Activated naive CD4-positive, alpha-beta T cell treated with anti-CD3 and anti-CD28 coated beads, Interleukin-2, amount 50 U/mL, for 72 hours (primary cell): ENCODE data around the gene CTXND1. TPM values are rescaled to one million over a fixed set of nuclear protein-coding genes. Genes with fewer than 3 reads are reported as not detected.
A peak's percentile ranks its signal among the peaks of the same experiment; 100 is the strongest.

ENCODE experiments used
- ATAC-seq, 2 donors: fragments of 150-1000 bp; cut with Tn5 transposase; 2 replicates each; pipeline ENCODE4 v1.10.0; 2021; ENCODE audit warnings: mild to moderate bottlenecking in 2 of 2, moderate library complexity in 2 of 2
- DNase-seq, 2 donors: peaks; one replicate each; pipeline ENCODE4 v3.0.0; 2021 to 2022; ENCODE audit warnings: low spot score in 2 of 2
- H3K27ac Mint-ChIP-seq, 2 donors: one replicate each; pipeline ENCODE4 v1.8.0; 2022; ENCODE audit warnings: mild to moderate bottlenecking in 2 of 2, mixed read lengths in 2 of 2
- H3K36me3 Mint-ChIP-seq, 2 donors: one replicate each; pipeline ENCODE4 v1.8.0; 2022; ENCODE audit warnings: mixed read lengths in 2 of 2
- H3K9me3 Mint-ChIP-seq, 2 donors: one replicate each; pipeline ENCODE4 v1.8.0; 2022; ENCODE audit warnings: mixed read lengths in 2 of 2
- total RNA-seq, 2 donors: library from RNA; stranded (reverse); gene quantifications; one replicate each; pipeline ENCODE4 v1.2.3, GENCODE V29; 2022

Gene CTXND1
- total RNA-seq, 2 donors from 2014 or later = not detected

DNA sequence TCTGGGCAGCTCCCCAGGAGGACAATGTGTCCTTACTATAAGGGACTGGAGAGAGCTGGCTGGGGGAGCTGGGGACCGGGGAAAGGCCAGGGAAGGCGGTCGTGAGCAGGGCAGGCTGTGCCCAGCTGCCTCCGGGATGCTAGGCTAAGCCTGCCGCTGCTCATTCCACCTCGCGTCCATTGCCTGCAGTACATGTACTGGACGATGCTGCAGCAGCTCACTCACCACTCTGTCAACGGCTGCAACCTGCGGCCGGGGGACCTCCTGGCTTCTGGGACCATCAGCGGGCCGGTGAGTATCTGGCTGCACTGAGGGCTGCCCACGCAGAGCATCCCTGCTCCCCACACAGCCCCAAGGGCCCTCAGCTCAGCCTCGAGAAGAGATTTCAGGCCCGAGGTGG, 72.1 kb downstream of the CTXND1 start:
- H3K36me3 Mint-ChIP-seq = peaks cover 10% of the 10 kb centered on the region in 2 donors
- ATAC-seq = no peak
- no peaks in the 10 kb centered on the region for H3K9me3 Mint-ChIP-seq
- no peak for DNase-seq
- H3K27ac Mint-ChIP-seq = peak overlapping the region in 1 of 2 donors; percentile 61

DNA sequence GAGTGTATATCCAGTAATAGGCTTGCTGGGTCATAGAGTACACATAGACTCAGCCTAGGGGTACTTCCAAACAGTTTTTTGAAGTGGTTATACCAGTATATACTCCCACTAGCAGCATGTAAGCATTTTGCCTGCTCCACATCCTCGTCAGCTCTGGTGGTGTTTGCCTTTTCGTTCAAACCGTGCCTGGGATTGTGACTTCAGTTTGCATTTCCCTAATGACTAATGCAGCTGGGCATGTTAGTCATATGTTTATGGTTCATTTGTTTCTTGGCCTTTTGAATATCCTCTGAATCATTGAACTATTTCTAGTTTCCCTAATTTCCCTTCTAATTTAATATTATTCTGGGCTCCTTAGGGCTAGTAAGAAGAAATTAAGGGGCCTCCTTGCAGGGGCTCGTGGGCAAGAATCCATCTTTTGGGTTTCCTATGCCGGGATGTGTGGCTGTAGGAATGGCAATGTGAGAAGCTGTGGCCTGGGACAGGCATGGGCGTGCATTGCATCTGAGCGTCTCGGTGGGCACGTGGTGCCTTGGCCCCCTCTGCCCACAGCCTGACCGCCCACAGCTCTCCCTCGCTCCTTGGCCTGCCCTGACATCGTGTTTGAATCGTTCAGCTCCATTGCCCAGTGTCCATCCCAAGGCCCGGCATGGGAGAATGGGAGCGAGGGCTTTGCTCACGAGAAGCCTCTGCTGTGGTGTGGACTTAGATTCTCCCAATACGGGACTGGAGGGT, 72.8 kb downstream of the CTXND1 start:
- Mint-ChIP-seq H3K9me3 (no peaks in the 10 kb centered on the region), H3K36me3 (peaks cover 2 to 5% of the 10 kb centered on the region in 2 donors), H3K27ac (peak overlapping the region in 1 of 2 donors; percentile 61)
- peak; percentile 26 to 30 for ATAC-seq
- no peak for DNase-seq

DNA sequence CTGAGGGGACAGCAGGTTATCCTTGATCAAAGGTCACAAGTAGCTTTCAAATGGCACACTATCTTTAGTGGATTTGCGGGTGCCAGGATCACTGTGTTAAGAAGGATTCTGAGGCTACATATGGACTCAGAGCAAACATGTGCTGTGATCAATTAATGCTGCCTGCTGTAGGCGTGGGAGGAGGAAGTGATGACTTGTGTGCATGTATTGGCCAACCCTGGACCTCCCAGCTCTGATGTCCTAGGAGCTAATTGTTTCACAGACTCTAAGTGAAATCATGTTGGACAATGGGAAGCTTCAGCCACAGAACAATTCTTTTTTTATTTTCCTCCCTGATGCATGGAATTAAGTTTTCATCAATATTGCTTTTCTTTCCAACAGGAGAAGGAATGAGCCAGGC, 74.9 kb downstream of the CTXND1 start:
- Mint-ChIP-seq H3K36me3 (no peaks in the 10 kb centered on the region), H3K27ac (no peak overlapping the region), H3K9me3 (no peaks in the 10 kb centered on the region)
- ATAC-seq (no peak), DNase-seq (no peak)

DNA sequence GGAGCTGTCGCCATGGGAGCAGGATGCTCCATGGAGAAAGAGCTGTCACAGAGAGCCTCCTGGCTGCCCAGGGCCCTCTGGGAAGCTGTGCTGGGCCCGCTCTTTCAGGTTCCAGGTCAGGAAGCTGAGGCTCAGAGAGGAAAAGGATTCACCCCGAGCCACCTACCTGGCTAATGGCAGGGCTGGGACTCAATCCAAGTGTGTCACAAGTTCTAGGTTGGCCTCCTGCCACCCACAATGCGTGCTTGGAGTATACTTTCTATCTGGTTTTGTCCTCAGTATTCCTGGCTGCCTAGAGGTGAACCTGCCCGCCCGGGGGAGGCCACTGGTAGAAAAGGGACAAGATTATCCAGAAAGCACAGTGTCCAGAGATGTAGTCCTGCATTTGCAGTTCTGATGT, 75.6 kb downstream of the CTXND1 start:
- Mint-ChIP-seq H3K27ac (peak overlapping the region in 1 of 2 donors; percentile 79), H3K9me3 (no peaks in the 10 kb centered on the region), H3K36me3 (no peaks in the 10 kb centered on the region)
- no peak for DNase-seq
- no peak for ATAC-seq

DNA sequence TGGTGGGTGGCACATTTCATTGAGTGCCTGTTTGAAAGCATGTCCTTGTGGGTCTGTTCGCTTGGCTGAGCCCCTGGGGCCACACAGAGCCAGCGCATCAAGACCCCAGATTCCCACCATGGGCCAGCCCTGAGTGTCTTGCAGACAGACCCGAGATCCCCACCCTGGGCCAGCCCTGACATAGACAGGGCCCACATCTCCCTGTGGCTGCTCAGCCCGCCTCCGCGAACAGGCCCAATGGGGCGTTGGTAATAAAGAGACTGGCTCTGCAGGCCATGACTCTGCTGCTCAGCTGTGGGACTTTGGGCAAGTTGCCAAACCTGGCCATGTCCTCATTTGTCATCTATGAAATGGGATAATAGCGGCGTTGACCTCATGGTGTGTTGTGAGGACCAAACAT, 76.6 kb downstream of the CTXND1 start:
- DNase-seq = no peak
- Mint-ChIP-seq H3K27ac (no peak overlapping the region), H3K36me3 (peaks cover 0 to under 1% of the 10 kb centered on the region in 2 donors), H3K9me3 (no peaks in the 10 kb centered on the region)
- no peak for ATAC-seq

DNA sequence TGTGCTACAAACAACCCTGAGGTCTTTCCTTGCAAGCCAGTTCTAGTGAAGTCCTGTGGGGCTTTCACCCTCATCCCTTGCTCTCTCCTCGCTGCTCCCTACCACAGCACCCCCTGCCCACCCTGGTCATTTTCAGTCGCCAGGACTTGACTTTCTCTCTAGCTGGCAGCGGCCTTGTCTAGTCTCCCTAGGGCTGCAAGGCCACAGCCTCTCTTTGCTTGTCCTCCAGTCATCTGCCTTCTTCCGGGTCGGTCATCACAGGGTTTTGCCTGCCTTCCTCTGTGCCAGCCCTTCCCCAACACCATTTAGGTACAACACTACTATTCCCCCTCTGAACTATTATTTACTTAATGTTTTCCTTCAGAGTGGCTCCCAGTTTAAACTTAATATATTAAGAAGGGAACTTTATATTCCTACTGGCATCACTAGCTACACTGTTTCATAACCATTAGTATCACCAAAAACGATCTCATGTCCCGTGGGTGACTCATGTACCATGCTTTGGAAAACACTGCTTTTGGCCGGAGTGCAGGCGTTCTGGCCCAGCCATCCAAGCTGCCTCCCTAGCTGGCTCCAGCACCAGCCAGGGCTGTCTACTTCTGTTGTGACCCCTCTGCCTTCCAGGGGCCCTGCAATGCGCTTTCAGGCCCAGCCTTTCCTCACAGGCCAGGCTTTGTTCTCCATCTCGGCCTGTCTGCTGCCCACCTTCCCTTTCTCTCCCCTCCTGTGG, 77.8 kb downstream of the CTXND1 start:
- Mint-ChIP-seq H3K36me3 (peaks cover 0 to 4% of the 10 kb centered on the region in 2 donors), H3K27ac (peak overlapping the region in 1 of 2 donors; percentile 13), H3K9me3 (no peaks in the 10 kb centered on the region)
- ATAC-seq = no peak
- no peak for DNase-seq

DNA sequence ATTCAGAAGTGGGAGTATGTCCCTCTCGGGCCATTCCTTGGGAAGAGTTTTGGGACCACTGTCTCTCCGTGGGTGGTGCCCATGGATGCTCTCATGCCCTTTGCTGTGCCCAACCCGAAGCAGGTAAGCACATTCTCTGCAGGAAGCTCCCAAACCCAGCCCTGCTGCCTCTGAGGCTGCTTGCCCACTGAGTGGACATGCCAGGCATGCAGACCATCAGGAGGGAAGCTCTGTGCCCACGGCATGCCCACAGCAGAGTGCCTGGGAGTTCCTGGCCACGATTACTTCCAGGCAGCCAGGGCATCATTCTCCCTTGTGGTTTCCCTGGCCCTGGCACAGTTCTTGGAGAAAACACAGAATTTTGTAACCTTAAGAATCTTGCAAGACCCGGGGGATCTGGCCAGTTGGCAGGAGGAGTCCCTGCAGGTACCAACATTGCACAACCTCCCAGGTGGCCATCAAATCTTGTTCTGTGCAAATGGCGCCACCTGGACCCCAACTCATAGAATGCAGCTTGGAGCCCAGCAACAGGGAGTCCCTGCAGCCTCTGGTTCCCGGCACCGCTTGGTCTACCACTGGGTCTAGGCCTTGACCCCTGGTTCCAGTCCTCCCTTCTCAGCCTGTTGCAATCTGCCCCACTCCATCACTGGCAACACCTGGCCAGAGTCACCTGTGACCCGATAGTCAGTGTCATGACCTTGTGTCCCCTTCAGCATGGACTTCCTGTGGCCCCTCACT, 78.8 kb downstream of the CTXND1 start:
- Mint-ChIP-seq H3K27ac (no peak overlapping the region), H3K9me3 (no peaks in the 10 kb centered on the region), H3K36me3 (peaks cover 7 to 8% of the 10 kb centered on the region in 2 donors)
- DNase-seq = peak; percentile 69 to 74
- peak; percentile 83 for ATAC-seq

DNA sequence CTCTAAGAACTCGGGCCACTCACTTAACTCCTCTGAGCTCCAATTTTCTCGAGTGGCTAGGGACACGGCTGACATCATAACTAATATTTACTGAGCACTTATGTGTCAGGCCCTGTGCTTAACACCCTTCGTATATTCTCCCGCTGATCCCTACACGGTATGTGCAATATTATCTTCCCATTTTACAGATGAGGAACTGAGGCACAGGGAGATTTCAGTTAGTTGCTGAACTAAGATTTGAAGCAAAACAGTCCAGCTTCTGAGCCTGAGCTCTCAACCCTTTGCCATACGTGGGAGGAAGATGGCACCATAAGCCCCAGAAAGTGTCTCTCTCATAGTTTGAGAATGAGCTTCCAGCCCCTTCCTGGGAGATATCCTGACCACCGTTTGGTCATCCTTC, 79.6 kb downstream of the CTXND1 start:
- H3K9me3 Mint-ChIP-seq = no peaks in the 10 kb centered on the region
- ATAC-seq (no peak), DNase-seq (no peak)
- H3K36me3 Mint-ChIP-seq = peaks cover 8 to 12% of the 10 kb centered on the region in 2 donors
- H3K27ac Mint-ChIP-seq = no peak overlapping the region

DNA sequence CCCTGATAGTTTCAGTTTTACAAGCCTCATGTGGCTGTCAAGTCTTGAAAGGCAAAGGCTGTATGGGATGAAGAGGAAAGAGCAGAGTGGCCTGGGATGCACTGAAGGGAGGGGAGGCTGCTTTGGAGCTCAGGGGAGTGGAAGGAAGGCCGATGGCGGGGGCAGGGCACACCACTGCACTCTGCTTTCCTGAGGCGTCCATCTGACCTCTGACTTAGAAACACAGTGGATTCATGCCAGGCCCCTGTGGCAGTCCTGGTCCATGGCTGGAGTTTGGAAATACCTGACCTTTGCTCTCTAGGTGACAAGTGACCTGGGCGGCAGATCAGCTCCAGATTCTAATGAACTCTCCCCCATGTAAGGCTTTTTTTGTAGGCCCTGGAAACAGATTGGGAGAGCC, 80.2 kb downstream of the CTXND1 start:
- Mint-ChIP-seq H3K36me3 (peaks cover 8 to 12% of the 10 kb centered on the region in 2 donors), H3K27ac (no peak overlapping the region), H3K9me3 (no peaks in the 10 kb centered on the region)
- DNase-seq (no peak), ATAC-seq (no peak)

DNA sequence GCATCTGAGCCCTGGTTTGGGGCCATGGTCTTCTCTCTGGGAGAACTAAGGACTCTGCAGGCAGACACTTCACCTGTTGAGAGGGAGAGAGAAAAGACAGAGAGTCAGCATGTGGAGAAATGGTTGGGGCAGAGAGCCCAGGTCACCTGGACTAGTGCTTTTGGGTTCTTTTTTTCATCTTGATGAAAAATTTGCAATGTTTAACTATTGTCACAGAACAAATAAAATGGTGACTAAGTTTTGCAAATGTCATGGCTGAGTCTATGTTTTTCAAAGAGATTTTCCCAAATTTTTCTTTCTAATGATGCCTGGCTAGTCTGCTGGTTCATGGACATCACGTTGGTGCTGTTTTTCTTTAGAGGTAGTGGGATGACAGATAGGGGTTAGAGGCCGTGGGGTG, 81.4 kb downstream of the CTXND1 start:
- peak overlapping the region in 1 of 2 donors; percentile 1 for H3K27ac Mint-ChIP-seq
- no peak for DNase-seq
- ATAC-seq = no peak

DNA sequence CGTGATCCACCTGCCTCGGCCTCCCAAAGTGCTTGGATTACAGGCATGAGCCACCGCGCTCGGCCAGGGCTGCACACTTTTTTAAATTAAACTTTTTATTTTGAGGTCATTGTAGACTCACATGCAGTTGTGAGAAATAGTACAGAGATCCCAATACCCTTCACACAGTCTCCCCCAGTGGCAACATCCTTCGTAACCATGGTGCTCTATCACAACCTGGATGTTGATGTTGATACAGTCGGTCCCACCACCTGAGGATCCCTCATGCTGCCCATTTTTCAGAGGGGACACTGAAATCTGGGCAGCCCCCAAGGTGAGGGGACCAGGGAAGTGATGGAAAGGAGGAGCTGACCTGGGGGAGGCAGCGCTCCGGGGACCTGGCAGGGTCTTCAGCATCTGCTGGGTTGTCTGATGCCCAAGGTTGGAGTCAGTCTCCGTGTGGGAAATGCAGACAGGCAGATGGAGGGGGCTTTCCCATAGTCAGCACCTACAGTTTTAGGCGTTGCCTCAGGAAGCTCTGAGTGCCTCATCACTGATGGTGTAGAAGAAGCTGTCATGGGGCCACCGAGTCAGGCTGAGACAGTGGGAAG, 82.2 kb downstream of the CTXND1 start:
- ATAC-seq = no peak
- no peak for DNase-seq
- no peaks in the 10 kb centered on the region for H3K9me3 Mint-ChIP-seq
- H3K27ac Mint-ChIP-seq = no peak overlapping the region
- peaks cover 8 to 12% of the 10 kb centered on the region in 2 donors for H3K36me3 Mint-ChIP-seq

More for the DNA sequence above, 81.4 kb downstream of the CTXND1 start:
- Mint-ChIP-seq H3K36me3 (peaks cover 8 to 12% of the 10 kb centered on the region in 2 donors), H3K9me3 (no peaks in the 10 kb centered on the region)

DNA sequence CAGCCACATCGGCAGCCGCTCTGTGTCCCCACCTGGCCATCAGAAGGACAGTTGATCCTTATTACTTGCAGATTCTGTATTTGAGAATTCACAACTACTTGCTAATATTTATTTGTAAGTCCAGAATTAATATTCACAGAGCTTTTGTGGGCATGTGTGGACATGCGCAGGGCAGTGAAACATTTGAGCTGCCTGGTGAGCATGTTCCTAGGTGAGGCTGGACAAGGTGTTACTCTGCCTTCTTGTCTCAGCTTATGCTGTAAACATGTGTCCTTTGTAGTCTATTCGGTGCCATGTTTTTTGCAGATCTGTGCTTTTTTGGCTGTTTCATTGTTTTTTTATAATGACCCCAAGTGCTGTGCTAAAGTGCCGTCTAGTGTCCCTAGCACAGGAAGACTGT, 83.6 kb downstream of the CTXND1 start:
- Mint-ChIP-seq H3K9me3 (no peaks in the 10 kb centered on the region), H3K27ac (peak overlapping the region in 1 of 2 donors; percentile 40), H3K36me3 (peaks cover 12 to 13% of the 10 kb centered on the region in 2 donors)
- DNase-seq (no peak), ATAC-seq (no peak)

DNA sequence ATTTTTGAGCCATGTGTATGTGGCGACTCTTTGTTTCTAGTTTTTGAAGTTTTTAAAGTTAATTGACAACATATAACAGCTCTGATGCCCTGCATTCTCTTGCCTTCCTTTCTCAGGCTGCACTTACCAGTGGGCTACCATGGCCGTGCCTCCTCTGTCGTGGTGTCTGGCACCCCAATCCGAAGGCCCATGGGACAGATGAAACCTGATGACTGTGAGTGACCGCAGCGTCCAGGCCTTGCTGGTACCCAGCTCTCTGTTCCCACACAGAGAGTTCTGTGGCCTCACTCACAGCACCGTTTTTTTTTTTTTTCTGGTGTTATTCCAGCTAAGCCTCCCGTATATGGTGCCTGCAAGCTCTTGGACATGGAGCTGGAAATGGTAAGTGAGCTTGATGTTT, 84.1 kb downstream of the CTXND1 start:
- H3K9me3 Mint-ChIP-seq = no peaks in the 10 kb centered on the region
- peaks cover 16 to 18% of the 10 kb centered on the region in 2 donors for H3K36me3 Mint-ChIP-seq
- peak overlapping the region in 1 of 2 donors; percentile 40 for H3K27ac Mint-ChIP-seq
- DNase-seq (no peak), ATAC-seq (no peak)

DNA sequence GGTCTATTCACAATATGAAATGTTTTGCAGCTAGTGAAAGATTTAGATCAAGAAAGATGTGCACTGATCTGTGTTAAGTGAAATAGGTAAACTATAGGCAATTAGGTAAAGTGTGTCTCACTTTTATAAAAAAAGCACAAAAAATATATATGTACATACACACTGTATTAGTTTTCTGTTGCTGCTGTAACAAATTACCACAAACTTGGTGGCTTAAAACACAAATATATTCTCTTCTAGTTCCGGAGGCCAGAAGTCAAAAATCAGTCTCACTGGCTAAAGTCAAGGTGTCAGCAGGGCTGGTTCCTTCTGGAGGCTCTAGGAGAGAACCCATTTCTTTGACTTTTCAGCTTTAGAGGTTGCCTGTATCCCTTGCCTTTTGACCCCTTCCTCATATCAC, 88.1 kb downstream of the CTXND1 start:
- DNase-seq = no peak
- no peak overlapping the region for H3K27ac Mint-ChIP-seq
- no peaks in the 10 kb centered on the region for H3K9me3 Mint-ChIP-seq
- H3K36me3 Mint-ChIP-seq = peaks cover 48 to 54% of the 10 kb centered on the region in 2 donors
- no peak for ATAC-seq

DNA sequence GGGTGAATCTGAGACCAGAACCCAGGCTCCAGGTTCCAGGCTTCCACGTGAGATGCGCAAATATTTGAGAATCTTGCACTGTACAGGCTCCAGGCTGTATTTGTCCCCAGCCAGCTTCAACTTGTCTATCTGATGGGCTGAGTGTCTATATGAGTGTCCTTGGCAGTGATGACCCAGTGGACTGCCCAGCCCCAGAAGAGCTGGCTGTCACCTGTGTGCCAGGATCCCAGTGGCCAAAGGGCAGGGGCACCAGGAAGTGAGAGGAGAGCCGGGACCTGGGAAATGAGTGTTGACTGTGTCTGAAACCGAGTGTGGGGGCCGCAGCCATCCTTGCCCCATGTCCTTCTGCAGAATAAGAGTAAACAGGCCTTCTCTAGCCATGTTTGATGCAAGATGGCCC, 88.8 kb downstream of the CTXND1 start:
- Mint-ChIP-seq H3K27ac (no peak overlapping the region), H3K9me3 (no peaks in the 10 kb centered on the region), H3K36me3 (peaks cover 43 to 47% of the 10 kb centered on the region in 2 donors)
- DNase-seq (no peak), ATAC-seq (no peak)

DNA sequence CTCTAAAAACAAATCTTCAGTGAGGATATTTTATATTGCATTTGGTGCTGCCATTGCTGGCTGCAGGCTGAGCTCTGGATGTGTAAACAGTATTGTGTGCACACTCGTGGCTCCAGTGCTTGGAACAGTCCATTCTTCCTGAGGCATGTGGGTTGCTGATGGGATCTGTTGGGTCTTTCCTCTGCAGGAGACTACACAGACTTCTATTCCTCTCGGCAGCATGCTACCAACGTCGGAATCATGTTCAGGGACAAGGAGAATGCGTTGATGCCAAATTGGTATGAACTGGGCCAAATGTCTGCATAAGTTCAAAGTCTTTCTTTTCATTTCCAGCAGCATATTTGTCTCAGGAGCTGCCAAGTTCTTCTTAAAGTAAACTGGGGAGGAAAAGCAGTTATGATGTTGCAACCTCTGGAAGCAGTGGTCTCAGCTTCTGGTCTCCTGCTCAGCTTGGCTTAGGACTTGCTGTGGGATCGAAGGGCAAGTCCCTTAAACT, 89.9 kb downstream of the CTXND1 start:
- Mint-ChIP-seq H3K27ac (no peak overlapping the region), H3K36me3 (peaks cover 39 to 45% of the 10 kb centered on the region in 2 donors), H3K9me3 (no peaks in the 10 kb centered on the region)
- ATAC-seq = no peak
- no peak for DNase-seq
